Activated CD8-positive, alpha-beta memory T cell treated with anti-CD3 and anti-CD28 coated beads, Interleukin-2, amount 50 U/mL, for 1 hour (primary cell): ENCODE results near the gene SMG7.

Experiments
- DNase-seq: peaks from one replicate; pipeline ENCODE4 v3.0.0-alpha.2; 2020; ENCODE audit errors: extremely low read depth

Gene SMG7

DNA sequence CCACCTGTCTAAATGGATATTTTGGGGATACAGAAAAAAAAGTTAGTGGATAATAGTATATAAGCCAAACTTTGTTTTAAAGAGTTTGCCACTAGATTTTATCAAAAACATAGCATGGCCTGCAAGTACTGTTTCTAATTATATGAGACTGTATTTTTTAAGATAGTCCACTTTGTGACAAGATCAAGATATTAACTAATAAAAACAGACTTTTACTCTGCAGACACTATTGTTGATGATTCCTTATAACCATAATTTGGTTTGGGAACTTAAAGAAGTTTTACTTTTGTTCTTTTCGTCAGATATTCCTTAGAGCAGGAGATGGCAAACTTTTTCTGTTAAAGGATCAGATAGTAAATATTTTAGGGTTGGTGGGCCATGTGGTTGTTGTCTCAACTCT, 36.4 kb downstream of the SMG7 start:
- no peak for DNase-seq

DNA sequence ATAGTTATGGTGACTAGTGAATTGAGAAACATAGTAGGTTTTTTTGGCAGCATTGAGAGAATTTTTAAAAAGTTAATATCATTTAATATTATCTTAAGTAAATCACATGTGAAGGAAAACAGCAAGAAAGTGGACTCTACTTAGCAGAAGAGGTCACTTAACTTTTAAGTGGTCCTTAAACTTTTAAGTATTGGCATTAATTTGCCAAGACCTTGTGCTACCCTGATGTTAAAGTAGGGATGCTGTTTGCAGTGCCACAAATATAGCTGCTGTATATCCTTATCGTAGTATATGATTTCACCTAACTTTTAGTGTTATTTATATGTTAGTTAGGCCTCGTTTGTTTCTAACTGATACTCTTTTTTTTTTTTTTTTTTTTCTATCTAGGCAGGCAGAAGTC, 40.2 kb downstream of the SMG7 start:
- DNase-seq: no peak

DNA sequence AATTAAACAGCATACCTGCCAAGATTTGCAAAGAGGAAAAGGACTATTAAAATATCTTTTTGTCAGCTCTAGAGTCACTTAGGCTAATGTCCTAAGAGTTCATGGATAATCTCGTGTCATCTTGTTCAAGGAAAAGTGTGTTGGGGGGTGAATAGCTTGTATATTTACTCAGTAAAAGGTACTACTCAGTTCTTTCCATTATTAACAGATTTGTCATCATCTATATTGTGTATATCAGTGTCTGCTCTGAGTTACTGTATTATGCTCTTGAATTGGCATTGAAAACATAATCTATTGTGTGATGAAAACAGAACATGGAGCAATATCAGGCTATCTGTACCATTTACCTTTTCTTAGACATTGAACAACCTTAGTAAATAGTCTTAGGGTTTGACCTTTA, 41.9 kb downstream of the SMG7 start:
- no peak for DNase-seq

GRCh38 chr1:183515002-183515689, 42.8 kb downstream of the SMG7 start:
- no peak for DNase-seq

DNA sequence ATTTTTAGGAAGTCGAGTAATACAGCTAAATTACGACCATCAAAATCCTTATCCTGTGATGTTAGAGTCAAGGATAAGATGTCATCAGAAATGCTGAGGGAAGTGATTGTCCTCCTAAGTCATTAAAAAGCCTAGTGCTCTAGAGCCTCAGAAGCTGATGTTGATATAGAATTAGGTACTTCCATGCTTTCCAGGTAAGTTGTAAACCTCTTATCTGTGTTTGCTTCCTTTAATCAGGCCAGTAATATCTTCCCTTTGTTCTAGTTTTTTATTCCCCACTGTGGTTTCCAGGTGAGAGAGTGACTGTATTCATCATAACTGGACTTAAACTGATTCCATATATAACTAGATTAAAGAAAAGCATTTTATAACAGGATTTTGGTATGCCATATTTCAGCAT, 44.4 kb downstream of the SMG7 start:
- no peak for DNase-seq

GRCh38 chr1:183517401-183517800, 45.1 kb downstream of the SMG7 start:
- DNase-seq: no peak

DNA sequence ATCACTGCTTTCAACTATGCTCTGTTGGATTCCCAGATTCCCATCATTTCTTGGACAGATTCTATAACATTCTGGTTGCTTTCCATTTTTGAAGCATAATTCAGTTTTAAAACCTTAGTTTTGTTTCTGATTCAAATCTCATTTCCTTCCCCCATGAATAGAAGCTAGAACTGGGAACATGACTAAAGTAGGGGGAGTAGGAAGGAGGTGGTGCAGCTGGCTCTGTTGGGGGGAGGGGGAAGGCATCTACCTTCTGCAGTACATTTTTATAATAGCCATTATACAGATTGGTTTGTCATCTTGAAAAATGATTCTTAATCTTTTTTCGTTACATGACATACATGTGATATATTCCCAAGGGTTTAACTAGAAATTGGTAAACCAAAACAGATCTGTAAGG, 48.1 kb downstream of the SMG7 start:
- no peak for DNase-seq

GRCh38 chr1:183522104-183522503, 49.8 kb downstream of the SMG7 start:
- DNase-seq: no peak

DNA sequence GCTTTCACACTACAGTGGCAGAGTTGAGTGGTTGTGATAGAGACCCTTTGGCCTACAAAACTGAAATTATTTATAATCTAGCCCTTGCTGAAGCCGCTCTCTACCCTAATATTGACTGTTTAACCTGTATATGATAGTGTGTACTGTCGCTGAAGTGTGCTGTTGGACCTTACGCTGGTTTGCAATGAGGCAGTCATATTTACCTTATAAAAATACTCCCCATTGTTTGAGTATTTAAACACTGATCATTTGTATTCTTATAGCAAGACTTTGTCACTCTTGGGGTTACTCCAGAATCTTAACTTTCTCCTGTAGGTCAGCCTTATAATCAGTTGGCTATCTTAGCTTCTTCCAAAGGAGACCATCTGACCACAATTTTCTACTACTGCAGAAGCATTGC, 56.3 kb downstream of the SMG7 start:
- DNase-seq: no peak

- no peak for DNase-seq
Measured at GRCh38 chr1:183533617-183534174, 61.4 kb downstream of the SMG7 start.

DNA sequence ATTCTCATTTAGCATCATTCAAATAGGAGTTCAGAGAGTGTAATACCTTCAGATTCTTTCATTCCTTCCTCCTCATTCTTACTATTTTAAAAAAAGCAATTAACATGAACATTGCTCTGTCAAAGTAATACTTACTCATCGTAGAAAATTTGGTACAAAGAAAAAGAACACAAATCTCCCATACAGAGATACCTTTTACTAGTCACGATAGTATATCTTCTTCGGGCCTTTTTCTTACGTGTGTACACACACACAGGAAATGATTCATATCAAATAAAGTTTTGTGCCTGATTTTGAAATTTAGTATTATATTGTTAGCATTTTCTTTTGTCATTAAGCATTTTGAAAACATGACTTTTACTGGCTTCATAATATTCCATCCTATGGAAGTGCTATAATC, 65.1 kb downstream of the SMG7 start:
- no peak for DNase-seq

DNA sequence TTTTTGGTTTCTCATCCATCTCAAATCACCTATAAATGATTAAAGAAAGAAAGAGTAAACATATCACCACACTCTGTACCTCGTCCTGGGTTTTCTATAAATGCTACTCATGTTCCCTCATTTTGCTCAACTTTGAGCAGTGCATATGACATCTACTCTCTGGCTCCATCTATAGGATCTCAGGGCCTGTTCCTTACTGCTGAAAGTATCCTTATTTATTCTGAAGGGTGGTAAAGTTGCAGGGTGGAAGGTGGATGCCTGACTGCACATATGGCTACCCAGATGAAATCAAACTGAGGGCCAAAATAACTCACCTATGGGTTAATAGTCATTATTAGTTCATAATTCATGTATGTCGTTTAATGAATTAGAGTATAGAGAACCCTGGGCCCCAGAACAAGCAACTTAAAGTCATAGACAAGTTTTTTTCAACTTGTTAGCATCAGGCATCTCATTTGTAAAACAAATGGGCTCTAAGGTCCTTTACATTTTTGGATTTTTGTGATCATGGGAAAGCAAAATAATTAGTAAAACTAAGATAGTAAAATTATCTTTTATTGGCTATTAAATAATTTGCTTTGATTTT, 71.4 kb downstream of the SMG7 start:
- DNase-seq: peak; percentile 2

DNA sequence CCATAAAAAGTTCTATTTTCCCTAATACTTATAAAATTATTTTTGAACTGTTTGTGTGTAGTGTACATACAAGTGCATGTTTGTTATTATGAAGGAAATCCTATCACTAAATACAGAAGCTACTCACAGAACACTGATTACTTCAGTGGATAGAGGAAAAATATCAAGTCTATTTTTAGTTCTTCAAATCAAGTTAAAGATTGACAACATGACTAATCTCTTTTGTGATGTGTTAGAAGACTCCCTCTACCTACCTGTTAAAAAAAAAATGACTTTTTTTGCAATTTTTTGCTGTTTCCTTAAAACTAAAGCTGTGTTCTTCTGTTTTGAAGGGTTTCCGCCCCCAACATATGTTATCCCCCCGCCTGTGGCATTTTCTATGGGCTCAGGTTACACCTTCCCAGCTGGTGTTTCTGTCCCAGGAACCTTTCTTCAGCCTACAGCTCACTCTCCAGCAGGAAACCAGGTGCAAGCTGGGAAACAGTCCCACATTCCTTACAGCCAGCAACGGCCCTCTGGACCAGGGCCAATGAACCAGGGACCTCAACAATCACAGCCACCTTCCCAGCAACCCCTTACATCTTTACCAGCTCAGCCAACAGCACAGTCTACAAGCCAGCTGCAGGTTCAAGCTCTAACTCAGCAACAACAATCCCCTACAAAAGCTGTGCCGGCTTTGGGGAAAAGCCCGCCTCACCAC, 72.4 kb downstream of the SMG7 start:
- DNase-seq: no peak

GRCh38 chr1:183546427-183546826, 74.1 kb downstream of the SMG7 start:
- DNase-seq: no peak

- DNase-seq: no peak
Measured at GRCh38 chr1:183548116-183548515, 75.8 kb downstream of the SMG7 start.

DNA sequence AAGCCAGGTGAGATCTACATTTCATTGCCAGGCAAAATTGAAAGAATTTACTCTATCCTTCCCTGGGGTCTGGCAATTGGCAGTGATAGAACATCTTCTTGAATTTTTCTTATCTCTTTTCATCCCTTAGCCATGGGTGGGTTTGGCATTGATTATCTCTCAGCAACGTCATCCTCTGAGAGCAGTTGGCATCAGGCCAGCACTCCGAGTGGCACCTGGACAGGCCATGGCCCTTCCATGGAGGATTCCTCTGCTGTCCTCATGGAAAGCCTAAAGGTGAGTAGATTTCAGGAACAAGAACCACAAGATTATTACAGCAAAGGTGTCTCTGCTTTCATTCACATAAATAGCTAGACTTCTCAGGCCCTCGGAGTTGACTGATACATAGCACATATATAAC, 78.6 kb downstream of the SMG7 start:
- DNase-seq: no peak

GRCh38 chr1:183551924-183552323, 79.6 kb downstream of the SMG7 start:
- DNase-seq: no peak

DNA sequence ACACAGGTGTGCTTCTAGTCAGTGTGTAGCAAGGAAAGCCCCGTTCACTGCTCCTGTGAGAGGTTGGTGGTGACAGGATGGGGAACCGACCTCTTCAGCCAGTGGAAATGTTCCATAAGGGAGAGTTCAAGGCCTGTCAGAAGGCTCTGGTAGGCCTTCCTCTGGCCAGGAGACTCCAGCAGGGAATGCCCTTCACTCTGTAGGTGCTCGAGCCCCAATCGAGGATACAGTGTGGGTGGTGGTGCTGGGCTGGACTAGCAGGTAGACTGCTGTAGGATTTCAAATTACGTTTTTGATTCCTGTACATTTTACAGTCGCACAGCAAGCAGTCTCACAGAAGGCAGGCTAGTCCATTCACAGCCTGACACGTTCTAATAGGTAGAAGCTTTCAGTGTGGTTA, 80.1 kb downstream of the SMG7 start:
- no peak for DNase-seq

GRCh38 chr1:183552891-183553290, 80.6 kb downstream of the SMG7 start:
- DNase-seq: no peak

DNA sequence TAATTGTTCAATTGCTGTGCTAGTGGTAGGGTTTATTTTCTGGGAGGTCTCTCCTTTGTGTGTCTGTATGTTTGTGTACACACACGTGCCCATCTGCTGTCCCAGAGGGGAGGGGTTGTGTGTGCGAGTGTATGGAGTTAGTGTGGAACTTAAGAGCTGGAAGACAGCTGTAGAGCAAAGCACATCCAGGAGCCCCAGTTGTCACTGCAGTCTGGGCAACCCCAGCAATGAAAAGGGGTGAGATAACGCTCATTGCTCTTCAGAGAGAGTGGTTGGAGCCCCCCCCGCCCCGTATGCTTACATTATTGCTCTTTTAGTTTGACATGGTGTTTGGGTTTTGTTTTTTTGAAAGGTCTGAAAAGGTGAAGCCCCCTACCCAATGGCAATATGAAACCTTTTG, 81.0 kb downstream of the SMG7 start:
- no peak for DNase-seq

DNA sequence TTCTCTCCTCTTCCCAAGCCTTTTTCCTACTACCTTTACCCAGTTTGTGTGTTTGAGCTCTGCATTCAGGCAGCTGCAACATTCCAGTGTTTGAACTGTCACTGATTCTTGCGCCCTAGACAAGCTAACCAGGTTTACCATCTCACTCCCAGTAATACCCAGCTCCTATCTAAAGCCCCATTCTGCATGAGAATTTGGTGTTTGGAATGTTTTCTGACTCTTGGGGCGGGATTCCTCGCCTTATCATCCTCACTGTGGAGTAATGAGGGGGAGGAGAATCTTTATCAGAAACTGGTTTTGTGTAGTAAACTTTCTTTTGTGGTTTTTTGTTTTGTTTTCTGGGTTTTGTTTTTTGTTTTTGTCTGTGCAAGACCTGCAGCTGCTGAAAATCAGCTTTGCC, 81.5 kb downstream of the SMG7 start:
- DNase-seq: no peak

- DNase-seq: no peak
Measured at GRCh38 chr1:183554577-183554976, 82.3 kb downstream of the SMG7 start.

DNA sequence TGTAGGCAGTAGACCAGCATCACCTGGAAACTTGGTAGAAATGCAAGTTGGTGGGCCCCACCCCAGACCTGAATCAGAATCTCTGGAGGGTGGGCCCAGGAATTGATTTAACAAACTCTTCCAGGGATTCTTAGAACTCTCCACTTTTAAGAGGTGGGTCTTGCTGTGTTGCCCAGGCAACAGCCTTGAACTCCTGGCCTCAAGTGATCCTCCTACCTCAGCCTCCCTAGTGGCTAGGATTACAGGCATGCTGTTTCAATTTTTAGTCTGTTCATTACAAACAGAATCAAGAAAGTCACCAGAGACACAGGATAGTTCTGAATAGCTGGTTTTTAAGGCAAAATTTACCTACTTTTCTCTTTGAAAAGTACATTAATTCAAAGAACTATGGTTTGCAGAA, 86.8 kb downstream of the SMG7 start:
- no peak for DNase-seq
